NCI-H510A (cell line): Measurements from ENCODE around the gene GRB10.

Source experiments
- DNase-seq: peaks from one replicate; lab custom pipeline; 2025; lab: John Stamatoyannopoulos, UW

GRB10 gene

GRCh38 chr7:50544992-50545391 is 237.7 kb downstream of the GRB10 start:
- peak; percentile 33 for DNase-seq

- DNase-seq = no peak
Observed at GRCh38 chr7:50543776-50544442, 238.8 kb downstream of the GRB10 start.

- no peak for DNase-seq
Observed at GRCh38 chr7:50542132-50542531, 240.6 kb downstream of the GRB10 start.

GRCh38 chr7:50540785-50541579 is 241.7 kb downstream of the GRB10 start:
- no peak for DNase-seq
